Liver (tissue), 3 donors: ENCODE measurements around the gene TCF19.

Experiments used
- EGR1 ChIP-seq, 2 donors: IDR thresholded peaks; 2 replicates each; pipeline ENCODE4 v1.6.1; 2016 to 2018; ENCODE audit warnings: antibody characterized with exemption in 2 of 2, low read depth in 2 of 2
- FOXA1 ChIP-seq: IDR thresholded peaks from 2 replicates; pipeline ENCODE4 v1.6.1; 2016; ENCODE audit warnings: antibody characterized with exemption
- FOXA2 ChIP-seq: IDR thresholded peaks from 2 replicates; pipeline ENCODE4 v1.6.1; 2016; ENCODE audit warnings: antibody characterized with exemption
- GABPA ChIP-seq, 2 donors: IDR thresholded peaks in 1 of 2; conservative IDR thresholded peaks in 1 of 2; 2 replicates each; pipeline ENCODE4 v1.6.1; 2016; ENCODE audit warnings: antibody characterized with exemption in 2 of 2, mild to moderate bottlenecking in 1 of 2, moderate library complexity in 1 of 2
- JUND ChIP-seq, 2 donors: IDR thresholded peaks; 2 replicates each; pipeline ENCODE4 v1.6.1; 2016; ENCODE audit warnings: antibody characterized with exemption in 2 of 2
- NR2F2 ChIP-seq: IDR thresholded peaks from 2 replicates; pipeline ENCODE4 v1.6.1; 2016; ENCODE audit warnings: antibody characterized with exemption
- RAD21 ChIP-seq, 2 donors: IDR thresholded peaks; 2 replicates each; pipeline ENCODE4 v1.6.1; 2016; ENCODE audit warnings: antibody characterized with exemption in 2 of 2, mild to moderate bottlenecking in 2 of 2
- TF ChIP-seq, protein P1 (sequence below): fragments of 150-350 bp; IDR thresholded peaks from 2 replicates; pipeline ENCODE4 v1.5.1; 2017; ENCODE audit warnings: improper control_type of control experiment, low read depth, low read length; ENCODE audit not compliant: missing input control
- TF ChIP-seq, protein P2 (sequence below): IDR thresholded peaks from 2 replicates; pipeline ENCODE4 v1.6.1; 2016; ENCODE audit warnings: antibody characterized with exemption
- TF ChIP-seq, protein P3 (sequence below): IDR thresholded peaks from 2 replicates; pipeline ENCODE4 v1.6.1; 2016; ENCODE audit warnings: antibody characterized with exemption, mild to moderate bottlenecking
- donor health status: healthy.
- donor health status: healthy.

DNA sequence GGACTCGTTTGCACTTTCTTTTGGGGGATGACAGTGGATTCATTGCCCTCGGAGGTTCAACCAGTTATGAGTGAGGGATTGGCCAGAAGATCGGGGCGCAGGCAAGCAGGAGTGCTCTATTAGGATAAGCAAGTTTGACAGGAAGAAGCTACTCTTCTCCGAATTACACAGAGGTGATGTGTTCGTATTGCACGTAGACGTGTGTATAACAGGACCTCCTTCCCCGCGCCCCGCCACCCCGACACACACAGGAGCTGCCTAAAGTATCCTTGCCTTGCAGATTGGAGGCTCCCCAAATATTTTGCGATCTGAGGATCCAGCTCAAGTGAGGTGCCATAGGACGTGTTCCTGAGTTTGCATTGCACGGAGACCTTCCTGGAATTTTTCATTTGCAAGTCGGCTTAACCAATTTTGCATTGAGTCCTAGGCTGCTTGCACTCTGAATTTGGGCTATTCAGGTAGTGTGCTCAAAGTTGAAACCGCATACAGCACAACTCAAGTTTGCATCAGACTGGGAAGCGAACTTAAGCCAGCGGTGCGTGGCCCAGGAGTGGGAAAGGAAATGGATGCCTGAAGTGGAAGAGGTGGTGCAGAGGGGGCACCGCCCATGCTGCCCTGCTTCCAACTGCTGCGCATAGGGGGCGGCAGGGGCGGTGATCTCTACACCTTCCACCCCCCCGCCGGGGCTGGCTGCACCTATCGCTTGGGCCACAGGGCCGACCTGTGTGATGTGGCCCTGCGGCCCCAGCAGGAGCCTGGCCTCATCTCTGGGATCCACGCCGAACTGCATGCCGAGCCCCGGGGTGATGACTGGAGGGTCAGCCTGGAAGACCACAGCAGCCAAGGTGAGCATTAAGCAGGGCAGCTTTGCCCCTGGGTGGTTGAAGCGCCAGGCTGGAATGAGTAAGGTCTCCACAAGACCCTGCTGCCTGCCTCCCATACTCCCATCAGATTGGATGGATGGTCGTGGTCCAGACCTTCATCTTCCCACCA is 770 bp downstream of the TCF19 start:
- TF ChIP-seq, protein P1, sequence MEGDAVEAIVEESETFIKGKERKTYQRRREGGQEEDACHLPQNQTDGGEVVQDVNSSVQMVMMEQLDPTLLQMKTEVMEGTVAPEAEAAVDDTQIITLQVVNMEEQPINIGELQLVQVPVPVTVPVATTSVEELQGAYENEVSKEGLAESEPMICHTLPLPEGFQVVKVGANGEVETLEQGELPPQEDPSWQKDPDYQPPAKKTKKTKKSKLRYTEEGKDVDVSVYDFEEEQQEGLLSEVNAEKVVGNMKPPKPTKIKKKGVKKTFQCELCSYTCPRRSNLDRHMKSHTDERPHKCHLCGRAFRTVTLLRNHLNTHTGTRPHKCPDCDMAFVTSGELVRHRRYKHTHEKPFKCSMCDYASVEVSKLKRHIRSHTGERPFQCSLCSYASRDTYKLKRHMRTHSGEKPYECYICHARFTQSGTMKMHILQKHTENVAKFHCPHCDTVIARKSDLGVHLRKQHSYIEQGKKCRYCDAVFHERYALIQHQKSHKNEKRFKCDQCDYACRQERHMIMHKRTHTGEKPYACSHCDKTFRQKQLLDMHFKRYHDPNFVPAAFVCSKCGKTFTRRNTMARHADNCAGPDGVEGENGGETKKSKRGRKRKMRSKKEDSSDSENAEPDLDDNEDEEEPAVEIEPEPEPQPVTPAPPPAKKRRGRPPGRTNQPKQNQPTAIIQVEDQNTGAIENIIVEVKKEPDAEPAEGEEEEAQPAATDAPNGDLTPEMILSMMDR, result no peak
- TF ChIP-seq, protein P2, sequence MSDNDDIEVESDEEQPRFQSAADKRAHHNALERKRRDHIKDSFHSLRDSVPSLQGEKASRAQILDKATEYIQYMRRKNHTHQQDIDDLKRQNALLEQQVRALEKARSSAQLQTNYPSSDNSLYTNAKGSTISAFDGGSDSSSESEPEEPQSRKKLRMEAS, result no peak
- TF ChIP-seq FOXA1 (no peak), GABPA (IDR thresholded peaks at IDR 0.05 in 1 of 2, conservative IDR thresholded peaks at IDR 0.05 in 1 of 2) (no peak), JUND (IDR thresholded peaks at IDR 0.05) (no peak), RAD21 (IDR thresholded peaks at IDR 0.05) (no peak), NR2F2 (no peak), EGR1 (IDR thresholded peaks at IDR 0.05; ENCODE audit: low read depth in 2 of 2) (no peak), FOXA2 (no peak)
- TF ChIP-seq, protein P3, sequence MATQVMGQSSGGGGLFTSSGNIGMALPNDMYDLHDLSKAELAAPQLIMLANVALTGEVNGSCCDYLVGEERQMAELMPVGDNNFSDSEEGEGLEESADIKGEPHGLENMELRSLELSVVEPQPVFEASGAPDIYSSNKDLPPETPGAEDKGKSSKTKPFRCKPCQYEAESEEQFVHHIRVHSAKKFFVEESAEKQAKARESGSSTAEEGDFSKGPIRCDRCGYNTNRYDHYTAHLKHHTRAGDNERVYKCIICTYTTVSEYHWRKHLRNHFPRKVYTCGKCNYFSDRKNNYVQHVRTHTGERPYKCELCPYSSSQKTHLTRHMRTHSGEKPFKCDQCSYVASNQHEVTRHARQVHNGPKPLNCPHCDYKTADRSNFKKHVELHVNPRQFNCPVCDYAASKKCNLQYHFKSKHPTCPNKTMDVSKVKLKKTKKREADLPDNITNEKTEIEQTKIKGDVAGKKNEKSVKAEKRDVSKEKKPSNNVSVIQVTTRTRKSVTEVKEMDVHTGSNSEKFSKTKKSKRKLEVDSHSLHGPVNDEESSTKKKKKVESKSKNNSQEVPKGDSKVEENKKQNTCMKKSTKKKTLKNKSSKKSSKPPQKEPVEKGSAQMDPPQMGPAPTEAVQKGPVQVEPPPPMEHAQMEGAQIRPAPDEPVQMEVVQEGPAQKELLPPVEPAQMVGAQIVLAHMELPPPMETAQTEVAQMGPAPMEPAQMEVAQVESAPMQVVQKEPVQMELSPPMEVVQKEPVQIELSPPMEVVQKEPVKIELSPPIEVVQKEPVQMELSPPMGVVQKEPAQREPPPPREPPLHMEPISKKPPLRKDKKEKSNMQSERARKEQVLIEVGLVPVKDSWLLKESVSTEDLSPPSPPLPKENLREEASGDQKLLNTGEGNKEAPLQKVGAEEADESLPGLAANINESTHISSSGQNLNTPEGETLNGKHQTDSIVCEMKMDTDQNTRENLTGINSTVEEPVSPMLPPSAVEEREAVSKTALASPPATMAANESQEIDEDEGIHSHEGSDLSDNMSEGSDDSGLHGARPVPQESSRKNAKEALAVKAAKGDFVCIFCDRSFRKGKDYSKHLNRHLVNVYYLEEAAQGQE, result no peak
